SKM-1 treated with dmso at 0.1 percent for 144 hours (cell line): ENCODE results near the gene PISD.

Experiments used
- DNase-seq: peaks from one replicate; lab custom pipeline; 2025; ENCODE audit not compliant: unreplicated experiment; lab: John Stamatoyannopoulos, UW

The PISD gene

DNA sequence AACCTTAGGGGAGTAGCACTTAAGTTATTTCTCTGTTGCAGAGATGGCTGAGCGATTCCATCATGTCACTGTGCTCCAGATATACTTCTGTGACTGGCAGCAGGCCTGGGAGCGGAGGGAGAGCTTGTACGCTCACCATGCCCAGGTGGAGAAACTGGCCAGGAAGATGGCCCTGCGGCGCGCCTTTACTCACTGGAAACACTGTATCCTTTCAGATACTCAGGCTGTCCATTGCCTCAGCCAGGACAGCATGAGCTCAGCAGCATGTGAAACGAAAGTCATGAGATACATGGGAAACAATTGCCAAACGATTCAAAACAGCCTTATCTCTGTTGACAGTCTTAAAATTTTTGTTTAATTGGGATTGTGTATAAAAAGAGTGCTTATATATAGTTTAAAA is 86.8 kb downstream of the PISD start:
- DNase-seq: no peak

DNA sequence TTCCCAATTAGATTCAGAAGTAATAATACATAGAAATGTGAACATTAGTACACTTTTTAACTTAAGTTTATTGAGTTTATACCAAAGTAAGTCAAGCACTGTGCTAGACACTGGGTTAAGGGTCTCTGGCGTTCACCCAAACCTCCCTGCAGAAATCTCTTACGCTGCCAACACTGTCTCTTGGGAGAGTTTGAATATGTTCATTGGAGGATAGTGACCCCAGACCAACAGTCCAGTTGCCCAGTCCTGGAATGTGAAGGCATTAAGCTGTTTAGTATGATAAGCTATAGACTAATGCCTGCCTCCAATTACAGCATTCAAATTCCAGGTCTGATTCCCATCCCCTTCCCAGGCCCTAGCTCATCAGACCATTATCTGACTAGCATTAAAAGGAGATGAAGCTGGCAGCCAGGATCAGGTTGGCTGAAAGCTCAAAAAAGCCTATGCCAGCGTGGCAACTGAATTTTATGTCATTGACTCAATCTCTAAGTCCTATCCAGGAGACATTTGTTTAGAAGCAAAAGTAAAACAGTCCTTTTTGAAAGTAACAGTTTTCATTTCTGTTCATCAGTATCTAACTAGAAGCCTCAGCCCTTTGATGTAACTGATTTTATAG is 87.9 kb downstream of the PISD start:
- DNase-seq: no peak

DNA sequence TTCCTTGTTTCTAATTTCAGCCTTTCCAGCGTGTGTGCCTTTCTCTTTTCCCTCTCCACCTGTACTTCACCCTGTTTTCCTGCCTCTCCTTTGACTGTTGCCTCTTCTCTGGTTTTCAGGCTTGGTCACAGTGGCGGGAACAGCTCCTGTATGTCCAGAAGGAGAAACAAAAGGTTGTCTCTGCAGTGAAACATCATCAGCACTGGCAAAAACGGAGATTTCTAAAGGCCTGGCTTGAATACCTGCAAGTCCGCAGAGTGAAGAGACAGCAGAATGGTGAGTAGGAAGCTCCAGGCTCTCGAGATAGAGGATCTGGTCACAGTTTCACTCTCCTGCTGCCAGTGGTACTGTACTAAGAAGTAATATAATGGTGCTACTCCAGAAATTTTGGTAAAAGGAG is 89.1 kb downstream of the PISD start:
- DNase-seq: no peak

- no peak for DNase-seq
Observed at GRCh38 chr22:31569126-31569525, 92.9 kb downstream of the PISD start.
